ENCODE results near the gene LRP1B.

Gene LRP1B

DNA sequence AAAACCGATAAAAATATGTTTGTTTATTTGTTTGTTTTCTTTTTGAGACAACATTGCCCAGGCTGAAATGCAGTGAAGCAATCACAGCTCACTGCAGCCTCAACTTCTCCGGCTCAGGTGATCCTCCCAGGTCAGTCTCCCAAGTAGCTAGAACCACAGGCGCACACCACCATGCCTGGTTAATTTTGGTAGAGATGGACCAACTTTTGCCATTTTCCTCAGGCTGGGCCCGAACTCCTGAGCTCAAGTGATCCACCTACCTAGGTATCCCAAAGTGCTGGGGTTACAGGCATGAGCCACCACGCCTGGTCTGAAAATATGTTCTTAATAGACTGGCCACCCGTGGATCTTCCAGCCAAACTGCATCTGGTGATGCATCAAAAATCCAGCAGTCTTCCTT, 1867.9 kb downstream of the LRP1B start:
- DNase-seq = no peak

DNA sequence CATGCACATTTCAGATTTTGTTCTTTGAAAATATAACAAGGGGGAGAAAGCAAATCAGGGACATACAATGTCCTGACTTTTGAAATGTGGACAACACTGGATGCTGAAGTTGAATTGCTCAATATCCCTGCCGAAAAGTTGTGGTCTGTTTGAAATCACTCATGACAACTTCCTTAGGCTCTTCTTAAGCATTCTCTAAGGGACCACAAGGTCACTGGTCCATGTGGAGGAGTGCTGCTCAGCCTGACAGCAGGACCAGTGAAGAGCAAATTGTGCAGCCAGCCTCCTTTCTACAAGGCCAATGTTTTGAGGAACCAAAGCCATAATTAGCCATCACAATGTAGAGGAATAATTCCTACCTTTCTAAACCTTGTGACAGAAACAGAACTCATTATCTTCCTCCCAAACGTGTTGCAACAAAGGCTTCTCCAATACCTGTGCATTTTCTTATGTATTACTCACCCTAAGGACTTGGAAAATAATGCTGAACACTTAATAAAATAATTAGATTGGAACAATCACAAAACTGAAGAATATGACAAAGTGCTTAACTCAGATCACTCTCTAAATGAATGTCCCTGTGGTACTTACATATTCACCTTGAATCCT, 1873.0 kb downstream of the LRP1B start:
- DNase-seq = peak; percentile 49

DNA sequence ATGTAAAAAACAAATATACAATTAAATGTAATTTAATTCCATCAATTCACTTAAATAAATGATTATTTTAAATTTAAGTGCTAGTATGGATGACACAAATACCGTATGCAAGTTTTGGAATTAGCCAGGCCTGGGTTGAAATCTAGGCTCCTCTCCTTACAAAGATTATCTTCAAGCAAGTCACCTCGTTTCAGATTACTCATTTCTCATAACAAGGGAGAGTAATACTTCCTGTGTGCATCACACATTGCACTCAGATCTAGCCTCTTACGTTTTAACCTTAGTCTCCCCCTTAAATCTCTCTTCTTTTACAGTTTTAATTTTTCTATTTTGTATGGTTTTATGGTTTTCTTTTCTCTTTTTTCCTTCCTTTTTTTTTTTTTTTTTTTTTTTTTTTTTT, 1874.7 kb downstream of the LRP1B start:
- no peak for DNase-seq

DNA sequence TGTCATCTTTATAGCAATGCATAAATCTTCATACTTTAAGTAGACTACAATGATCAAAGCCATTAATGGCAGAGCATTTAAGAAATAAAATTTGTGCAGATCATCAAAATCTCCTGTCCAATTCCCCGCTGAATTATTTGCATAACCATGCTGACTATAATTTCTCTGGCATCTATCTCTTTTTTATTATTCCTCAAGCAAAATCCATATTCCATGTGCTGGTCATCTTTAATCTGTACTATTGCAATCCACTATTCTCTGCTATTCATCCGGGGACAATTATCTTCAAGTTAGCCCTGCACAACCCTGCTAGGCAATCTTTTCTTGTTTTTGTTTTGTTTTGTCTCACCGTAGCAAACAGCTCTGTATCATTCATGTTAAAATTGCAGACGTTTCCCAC, 1881.0 kb downstream of the LRP1B start:
- DNase-seq = no peak

DNA sequence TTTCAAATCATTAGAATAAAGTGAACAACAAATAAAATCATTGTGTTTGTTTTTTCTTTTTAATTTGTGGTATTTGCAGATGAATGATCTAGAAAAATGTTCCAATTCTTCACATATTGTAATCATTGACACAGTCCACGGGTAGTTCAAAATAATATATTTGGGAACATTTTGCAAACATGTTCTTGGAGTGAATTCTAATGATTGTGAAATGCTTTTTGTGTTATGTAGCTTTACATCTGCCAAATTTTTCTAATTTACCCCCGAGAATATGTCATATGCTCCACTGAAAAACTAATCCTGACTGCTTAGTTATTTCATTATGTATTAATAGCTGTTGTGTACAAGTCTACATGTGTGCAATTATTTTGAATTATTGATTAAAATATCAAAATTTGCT, 1882.2 kb downstream of the LRP1B start:
- DNase-seq = no peak

DNA sequence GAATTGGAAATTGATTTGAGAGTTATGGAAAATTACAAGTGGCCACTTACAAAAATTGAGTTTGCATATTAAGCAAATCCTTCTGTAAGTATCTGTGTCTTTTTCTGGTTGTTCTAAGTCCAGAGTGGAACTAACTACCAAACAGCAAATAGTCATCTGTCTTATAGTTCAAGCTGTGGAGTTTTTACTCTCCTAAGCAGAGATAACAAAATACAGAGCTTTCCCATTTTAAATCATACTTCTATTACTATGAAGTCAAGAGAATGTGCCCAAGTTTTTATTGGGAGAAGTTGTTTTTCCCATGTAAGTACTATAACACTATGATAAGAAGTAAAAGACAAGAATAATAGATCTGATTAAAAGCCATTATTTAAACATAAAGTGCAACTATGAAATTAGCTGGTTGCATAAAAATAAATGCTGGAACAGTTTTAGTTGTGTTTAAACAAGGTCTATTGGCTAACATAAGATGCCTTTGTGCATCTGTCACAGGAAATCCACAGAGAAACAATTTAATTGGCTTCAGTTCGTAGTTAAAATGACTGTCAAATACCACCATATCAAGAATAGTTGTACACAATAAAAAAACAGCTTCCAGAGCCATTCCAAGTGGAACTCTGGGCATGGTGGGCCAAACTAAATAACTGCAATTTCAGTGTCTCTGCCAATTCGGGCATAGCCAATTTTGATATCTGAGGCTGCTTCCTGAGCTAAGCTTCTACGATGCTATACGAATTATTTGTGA, 1883.2 kb downstream of the LRP1B start:
- DNase-seq = no peak

DNA sequence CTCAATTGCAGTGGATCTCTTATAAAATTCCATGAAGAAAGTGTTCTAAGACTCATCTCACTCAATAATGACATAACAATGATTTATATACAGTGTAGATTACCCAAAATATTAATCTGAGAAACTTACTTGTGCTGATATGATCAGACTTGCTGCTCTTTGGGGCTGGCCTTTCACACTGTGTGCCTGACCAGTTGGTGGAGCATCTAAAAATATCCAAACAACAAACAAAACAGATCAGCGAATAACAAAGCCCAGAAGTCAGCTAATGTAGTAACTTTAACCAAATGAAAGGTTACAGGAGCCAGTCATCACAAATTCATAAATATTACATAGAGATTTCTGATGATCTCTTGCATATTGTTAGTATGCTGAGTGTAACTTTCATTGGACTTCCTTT, 1883.9 kb downstream of the LRP1B start:
- no peak for DNase-seq

DNA sequence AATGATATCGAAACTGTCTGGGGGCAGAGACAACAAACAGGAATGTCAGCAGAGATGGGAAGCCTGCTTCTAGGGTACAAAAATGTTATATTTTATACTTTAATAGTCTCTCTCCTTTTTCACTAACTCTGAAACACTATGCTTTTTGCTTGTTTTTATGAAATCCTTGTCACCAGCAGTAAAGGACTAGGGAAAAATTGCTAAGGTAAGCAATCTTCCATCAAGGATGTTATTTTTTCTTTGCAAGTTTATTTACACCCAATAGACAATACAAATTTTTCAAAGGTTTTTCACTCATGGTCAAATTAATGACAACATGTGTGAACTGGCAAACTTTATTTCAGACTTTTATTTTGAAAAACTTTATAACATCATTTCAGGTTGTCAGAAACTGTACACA, 1884.8 kb downstream of the LRP1B start:
- DNase-seq = no peak

DNA sequence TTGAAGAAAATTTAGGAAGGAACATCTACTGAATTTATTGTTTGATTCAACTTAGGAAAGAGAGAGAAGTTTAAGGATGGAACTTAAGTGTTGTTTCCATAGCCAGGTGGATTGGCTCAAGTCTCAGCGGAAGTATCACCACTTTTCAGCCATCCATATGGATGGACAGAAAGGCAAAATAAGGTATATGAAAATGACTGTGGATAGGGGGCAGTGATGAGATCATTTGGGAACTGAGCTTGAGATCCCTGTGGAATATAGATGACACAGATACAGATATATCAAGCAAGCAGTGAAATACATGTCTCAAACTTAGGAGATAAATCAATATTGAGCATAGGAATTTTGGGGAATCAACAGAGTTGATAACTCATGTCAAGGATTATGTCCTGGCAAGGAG, 1887.9 kb downstream of the LRP1B start:
- DNase-seq = no peak

DNA sequence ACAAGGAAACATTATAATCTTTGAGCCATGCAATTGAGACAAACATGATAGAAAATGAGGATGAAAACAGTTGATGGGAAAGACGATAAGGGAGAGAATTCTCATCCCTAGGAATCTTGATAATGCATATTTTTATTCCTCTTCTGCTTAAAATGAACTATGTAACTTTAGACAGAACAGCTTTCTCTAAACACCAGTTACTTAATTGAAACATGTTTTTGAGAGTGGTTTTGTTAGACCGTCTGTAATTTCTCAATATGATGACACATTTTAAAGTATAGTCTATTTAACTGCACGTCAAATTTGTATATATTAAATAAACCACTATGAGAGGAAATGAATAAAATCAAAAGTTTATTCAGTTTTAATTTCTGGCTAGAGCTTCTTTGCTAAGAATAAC, 1896.7 kb downstream of the LRP1B start:
- DNase-seq = no peak

DNA sequence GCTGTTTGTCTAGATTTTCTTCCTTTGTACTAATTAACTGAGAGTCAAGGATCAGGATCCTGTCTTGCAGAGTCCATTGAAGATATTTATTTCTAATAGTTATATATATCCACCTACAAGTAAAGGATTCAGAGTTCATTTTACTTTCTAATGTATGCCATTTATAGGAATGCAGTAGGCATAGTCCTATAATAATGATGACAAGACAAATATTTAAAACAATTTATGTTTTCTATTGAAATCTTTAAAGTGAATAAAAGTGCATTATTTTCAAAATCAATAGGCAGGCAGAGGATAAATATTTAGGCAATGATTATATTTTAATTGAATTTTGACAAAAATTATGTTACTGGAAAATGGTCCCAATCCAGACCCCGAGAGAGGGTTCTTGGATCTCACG, 1919.9 kb downstream of the LRP1B start:
- DNase-seq = no peak

DNA sequence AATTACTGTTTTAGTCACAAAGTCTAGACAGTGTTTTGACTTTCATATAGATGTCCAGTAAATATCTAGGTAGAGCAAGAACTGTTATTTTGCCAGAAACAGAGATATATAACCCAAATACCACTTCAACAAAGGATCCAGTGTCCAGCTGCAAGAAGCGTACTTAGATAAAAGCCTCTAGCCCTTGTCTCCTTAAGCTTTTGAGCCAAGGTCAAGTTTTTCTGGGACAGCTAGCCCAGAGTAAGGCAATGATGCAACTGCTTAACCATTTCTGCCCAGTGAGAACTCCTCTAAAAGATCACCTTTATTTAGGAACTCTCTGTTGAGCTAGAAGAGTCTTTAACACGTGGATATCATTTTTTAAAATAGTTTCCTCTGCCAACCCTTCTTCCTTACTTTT, 1925.7 kb downstream of the LRP1B start:
- no peak for DNase-seq

DNA sequence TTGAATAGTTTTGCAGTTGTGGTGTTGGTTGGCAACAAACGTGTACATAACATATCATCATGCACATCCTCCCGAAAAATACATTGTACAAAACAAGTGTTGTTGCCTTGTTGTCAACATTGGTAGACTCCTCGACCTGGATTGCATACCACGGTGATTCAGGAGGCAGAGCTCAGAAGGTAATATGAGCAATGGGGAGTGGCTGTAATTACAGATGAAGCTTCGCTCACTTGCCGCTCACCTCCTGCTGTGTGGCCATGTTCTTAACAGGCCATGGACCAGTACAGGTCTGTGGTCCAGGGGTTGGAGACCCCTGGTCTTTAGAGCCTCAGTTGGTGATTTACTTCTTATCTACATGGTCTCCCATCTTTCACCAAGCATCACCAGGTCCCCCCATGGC, 1927.5 kb downstream of the LRP1B start:
- DNase-seq = no peak

DNA sequence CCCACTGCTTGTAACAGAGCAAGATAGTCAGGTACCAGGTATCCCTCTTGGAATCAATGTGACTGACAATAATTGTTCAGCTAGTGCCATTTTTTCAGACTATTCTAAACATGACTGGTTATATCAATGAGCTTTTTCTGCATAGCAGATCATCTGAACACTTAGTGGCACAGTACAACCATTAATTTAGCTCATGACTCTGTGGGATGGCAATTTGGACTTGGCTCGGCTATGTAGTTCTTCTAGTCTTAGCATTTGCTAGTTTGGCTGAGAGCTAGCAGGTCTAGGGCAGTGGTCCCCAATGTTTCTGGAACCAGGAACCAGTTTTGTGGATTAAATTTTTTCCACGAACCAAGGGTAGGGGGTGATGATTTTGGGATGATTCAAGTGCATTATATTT, 1929.2 kb downstream of the LRP1B start:
- DNase-seq = no peak

DNA sequence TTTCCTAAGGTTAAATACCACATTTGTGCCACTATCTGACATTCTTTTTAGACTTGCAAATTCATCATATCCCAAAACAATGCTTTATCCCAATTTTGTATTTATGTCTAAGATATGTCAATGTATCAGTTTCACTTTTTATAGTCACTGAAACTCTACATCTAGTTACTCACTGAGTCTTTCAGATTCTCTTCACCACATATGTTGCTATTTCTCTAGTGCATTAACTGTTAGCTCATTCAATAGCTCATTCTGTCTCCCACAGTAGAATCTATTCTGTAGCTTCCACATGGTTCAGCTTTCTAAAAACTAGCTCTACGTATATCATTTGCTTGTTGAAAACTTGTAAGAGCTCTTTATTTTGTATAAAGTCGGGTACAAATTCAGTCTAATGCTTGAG, 1930.1 kb downstream of the LRP1B start:
- DNase-seq = no peak

DNA sequence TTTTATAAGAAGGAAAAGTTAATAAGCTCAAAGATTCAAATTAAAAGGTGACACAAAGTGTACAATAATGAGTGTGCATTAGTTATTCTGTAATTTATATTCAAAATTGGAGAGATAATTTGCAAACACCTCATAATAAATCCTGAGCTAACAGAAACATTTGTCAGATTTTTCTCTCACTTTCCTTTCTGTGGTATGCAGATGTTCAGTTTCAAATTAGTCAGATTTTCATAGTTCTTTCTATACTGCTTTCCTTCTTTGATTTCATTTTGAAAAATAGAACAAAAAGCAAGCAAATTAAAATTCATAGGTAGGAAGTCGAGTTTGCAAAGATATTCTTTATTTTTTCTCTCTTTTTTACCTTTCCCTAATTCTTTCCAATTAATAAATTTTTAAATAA, 1930.5 kb downstream of the LRP1B start:
- no peak for DNase-seq

DNA sequence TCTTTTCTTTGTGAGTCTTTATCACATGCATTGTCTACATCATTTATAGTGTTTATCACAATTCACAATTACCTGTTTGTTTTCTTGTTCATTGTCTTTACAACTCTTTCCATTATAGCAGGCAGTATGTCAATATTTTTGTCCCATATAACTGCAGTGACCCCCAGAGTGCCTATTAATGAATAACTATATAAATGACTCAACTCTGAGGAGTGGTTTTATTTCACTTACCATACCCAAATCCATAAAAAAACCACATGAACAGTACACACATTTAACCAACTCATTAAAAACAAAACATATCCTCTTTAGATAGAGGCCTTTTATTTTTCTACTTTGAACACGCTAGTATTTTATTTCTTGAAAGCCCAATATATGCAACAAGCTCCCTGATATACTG, 1931.5 kb downstream of the LRP1B start:
- no peak for DNase-seq

DNA sequence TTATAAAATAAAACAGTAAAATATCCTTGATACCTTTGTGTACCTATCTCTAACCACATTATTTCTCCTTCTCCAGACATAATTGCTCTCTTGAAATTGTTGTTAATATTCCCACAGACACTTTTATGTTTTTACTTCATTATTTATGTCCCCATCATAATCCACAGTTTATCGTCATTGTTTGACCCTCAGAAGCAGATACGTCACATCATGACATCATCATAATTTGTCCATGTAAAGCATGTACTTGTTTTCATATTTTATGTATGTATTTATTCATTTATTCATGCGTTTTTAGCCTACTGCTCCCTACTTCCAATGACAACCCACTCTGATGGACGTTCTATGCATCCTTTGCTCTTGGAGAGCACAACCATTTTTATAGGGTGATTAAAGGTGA, 1943.7 kb downstream of the LRP1B start:
- DNase-seq = no peak

DNA sequence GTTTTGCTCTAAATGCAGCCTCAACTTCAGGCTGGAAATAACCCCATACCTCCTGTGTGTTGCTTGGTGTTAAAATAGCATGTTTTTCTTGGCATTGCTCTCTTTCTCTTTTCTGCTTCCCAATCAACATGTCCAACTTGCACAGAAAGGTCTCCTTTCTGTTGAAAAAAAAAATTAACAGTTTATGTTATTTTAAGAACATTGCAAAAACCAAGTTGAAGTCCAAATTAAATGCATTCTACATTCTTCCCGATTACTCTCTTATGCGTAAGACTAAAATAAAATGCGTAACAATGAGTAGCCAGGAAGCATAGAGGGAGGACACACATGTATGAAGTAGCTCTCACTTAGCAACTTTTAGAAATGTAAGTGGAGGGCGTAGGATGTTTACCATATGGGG, 1944.5 kb downstream of the LRP1B start:
- DNase-seq = no peak

DNA sequence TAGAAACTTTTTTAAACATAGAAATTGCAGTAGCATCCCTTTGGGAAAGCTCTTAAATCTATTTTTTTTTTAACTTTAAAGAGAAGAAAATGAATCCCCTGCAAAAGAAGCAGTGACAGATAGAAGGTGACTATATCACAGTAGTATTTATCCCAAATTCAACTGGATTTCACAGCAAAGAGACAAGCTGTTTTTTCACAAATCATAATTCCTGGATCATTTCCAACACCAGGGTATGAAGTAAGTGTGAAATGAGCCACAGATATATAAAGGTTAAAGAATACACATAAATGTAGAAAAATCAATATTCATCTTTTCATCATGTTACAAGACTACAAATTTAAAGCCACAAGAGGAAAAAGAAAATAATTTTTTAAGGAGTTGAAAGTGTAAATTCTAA, 1945.7 kb downstream of the LRP1B start:
- no peak for DNase-seq

DNA sequence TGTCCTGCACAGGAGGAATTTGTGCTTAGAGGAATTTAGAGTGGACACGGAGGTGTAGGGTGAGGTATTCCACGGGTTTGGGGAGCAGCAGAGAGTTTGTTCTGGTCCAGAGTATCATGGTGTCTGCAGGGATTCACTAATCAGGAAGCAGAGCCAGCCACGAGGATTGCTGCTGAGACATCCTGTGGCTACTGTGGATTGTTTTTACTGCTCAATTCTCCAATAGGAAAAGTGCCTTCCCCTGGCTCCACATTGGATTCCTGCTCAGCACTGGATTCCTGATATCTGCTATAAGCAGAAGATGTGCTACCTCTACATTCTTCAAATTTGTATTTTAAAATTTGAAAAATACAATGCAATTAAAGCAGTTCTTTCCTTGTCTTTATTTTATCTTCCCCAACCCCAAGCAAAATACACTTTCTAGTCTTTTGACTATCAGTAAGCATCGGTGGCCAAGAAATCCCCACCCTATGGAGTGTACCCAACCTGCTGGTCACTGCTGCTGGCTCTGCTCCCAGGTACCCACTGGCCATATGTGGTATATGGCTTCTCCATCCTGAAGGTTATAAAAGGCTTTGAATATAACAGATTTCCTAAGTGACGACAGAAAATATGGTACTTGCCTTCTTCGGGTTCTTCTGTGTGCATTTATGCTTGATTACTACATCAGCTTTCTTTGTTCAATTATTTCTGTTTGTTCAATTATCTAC, 1947.6 kb downstream of the LRP1B start:
- no peak for DNase-seq

Data from MV-4-11 (cell line).